ENCODE measurements around the gene CEACAM21. TPM values are rescaled to one million over a fixed set of nuclear protein-coding genes. Genes with fewer than 3 reads are reported as not detected.
A peak's percentile ranks its signal among the peaks of the same experiment; 100 is the strongest.

CEACAM21 gene
- total RNA-seq, 2 experiments from 2014 or later: 40.8 to 56.0 TPM

DNA sequence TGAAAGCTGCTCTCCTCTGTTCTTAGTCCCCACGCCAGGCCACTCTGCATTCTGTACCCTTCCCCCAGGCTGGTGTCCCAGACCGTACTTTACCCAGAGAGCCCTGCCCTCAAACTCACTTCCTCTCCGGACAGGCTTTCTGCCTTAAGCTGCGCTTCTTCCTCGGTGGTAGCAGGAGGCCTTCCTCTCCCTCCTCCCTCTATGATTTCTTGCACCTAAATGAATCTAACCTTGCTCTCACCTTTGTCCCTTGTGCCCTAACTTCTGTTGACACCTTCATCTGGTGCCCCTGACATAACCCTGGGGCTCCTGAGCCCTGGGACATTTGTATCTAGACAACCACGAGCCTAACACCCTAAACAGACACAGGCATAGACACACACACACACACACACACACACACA is 29.6 kb upstream of the CEACAM21 start:
- Histone ChIP-seq H3K79me2 (ENCODE audit: insufficient read depth, low read depth, low read length) (peaks cover 34% of the 10 kb centered on the region), H2AFZ (ENCODE audit: low read length) (peak overlapping the region; percentile 24), H3K4me1 (ENCODE audit: insufficient read depth, low read length, poor library complexity, severe bottlenecking) (peaks cover 69% of the 10 kb centered on the region), H3K4me3 (ENCODE audit: low read depth, low read length, poor library complexity, severe bottlenecking) (peak overlapping the region; percentile 84), H3K27ac (ENCODE audit: low read depth, low read length, poor library complexity, severe bottlenecking) (peak overlapping the region; percentile 99), H3K9me2 (ENCODE audit: insufficient read depth, low read length) (no peaks in the 10 kb centered on the region), H3K4me2 (ENCODE audit: low read length) (peak overlapping the region; percentile 76), H4K20me1 (ENCODE audit: insufficient read depth, low read length) (no peaks in the 10 kb centered on the region), H3K9me3 (ENCODE audit: low read length) (no peaks in the 10 kb centered on the region), H3K36me3 (ENCODE audit: insufficient read depth, low read length) (peaks cover 19% of the 10 kb centered on the region)
- ChIA-PET CTCF (ENCODE audit: unreplicated experiment) (interaction anchor here (0.9 to 1.7 kb wide), 2 partner anchors 17 to 182 kb away, joined by 3 to 4 read pairs; partner anchors contain the start of gene B9D2), POLR2A (interaction anchor here (0.8 to 1.7 kb wide), 4 partner anchors 9 to 399 kb away, joined by 3 to 7 read pairs (median 4); no protein-coding TSS in a partner anchor)
- TF ChIP-seq, protein P1, sequence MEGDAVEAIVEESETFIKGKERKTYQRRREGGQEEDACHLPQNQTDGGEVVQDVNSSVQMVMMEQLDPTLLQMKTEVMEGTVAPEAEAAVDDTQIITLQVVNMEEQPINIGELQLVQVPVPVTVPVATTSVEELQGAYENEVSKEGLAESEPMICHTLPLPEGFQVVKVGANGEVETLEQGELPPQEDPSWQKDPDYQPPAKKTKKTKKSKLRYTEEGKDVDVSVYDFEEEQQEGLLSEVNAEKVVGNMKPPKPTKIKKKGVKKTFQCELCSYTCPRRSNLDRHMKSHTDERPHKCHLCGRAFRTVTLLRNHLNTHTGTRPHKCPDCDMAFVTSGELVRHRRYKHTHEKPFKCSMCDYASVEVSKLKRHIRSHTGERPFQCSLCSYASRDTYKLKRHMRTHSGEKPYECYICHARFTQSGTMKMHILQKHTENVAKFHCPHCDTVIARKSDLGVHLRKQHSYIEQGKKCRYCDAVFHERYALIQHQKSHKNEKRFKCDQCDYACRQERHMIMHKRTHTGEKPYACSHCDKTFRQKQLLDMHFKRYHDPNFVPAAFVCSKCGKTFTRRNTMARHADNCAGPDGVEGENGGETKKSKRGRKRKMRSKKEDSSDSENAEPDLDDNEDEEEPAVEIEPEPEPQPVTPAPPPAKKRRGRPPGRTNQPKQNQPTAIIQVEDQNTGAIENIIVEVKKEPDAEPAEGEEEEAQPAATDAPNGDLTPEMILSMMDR (conservative IDR thresholded peaks at IDR 0.05; ENCODE audit: low read length): no peak
- no peak for TF ChIP-seq EZH2phosphoT487 (IDR thresholded peaks at IDR 0.05; ENCODE audit: borderline replicate concordance, low read depth, low read length)
- BruUV-seq (replicated peaks): no TSS peak
- intact Hi-C loops (cut with micrococcal nuclease; ENCODE audit: unreplicated experiment): loop anchor here (10.0 kb wide), 1 partner anchor 398 kb away; no protein-coding TSS in a partner anchor
- DNase-seq (ENCODE audit: low spot score): peak; percentile 83

DNA sequence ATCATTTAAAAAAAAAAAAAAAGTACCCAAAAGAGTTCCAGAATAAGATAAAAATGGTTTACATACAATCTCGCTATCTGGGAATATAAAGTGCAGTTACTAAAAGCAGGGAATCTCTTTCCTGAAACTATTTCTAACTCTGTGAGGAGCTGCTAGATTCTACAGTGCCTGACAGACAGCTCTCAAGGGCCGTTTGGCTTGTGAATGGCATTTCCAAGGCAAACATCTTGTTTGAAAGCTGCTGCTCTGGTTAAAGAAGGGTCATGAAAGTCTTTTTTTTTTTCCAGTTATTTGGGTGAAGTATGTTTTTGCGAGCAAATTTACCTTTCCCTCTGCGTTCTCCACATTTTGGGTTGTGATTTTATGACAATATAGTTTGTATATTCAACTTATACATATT is 29.0 kb upstream of the CEACAM21 start:
- TF ChIP-seq, protein P1 (conservative IDR thresholded peaks at IDR 0.05; ENCODE audit: low read length): no peak
- no peak for TF ChIP-seq EZH2phosphoT487 (IDR thresholded peaks at IDR 0.05; ENCODE audit: borderline replicate concordance, low read depth, low read length)
- Histone ChIP-seq H3K9me3 (ENCODE audit: low read length) (no peaks in the 10 kb centered on the region), H4K20me1 (ENCODE audit: insufficient read depth, low read length) (no peaks in the 10 kb centered on the region), H3K9me2 (ENCODE audit: insufficient read depth, low read length) (no peaks in the 10 kb centered on the region), H3K4me2 (ENCODE audit: low read length) (peak overlapping the region; percentile 76), H3K4me1 (ENCODE audit: insufficient read depth, low read length, poor library complexity, severe bottlenecking) (peaks cover 70% of the 10 kb centered on the region), H3K36me3 (ENCODE audit: insufficient read depth, low read length) (peaks cover 24% of the 10 kb centered on the region), H3K79me2 (ENCODE audit: insufficient read depth, low read depth, low read length) (peaks cover 40% of the 10 kb centered on the region), H3K27ac (ENCODE audit: low read depth, low read length, poor library complexity, severe bottlenecking) (peak overlapping the region; percentile 99), H2AFZ (ENCODE audit: low read length) (peak overlapping the region; percentile 80; the same call in 1 of the 2 replicates), H3K4me3 (ENCODE audit: low read depth, low read length, poor library complexity, severe bottlenecking) (peak overlapping the region; percentile 84)
- intact Hi-C loops (cut with micrococcal nuclease; ENCODE audit: unreplicated experiment): loop anchor here (10.0 kb wide), 1 partner anchor 398 kb away; no protein-coding TSS in a partner anchor
- no TSS peak for BruUV-seq (replicated peaks)
- ChIA-PET CTCF (ENCODE audit: unreplicated experiment) (interaction anchor here (1.7 kb wide), 1 partner anchor 16 kb away, joined by 4 read pairs; no protein-coding TSS in a partner anchor), POLR2A (interaction anchor here (0.7 to 1.7 kb wide), 5 partner anchors 8 to 398 kb away, joined by 3 to 5 read pairs (median 4); no protein-coding TSS in a partner anchor)
- DNase-seq (ENCODE audit: low spot score): no peak

- Histone ChIP-seq H3K9me3 (ENCODE audit: low read length) (no peaks in the 10 kb centered on the region), H3K4me1 (ENCODE audit: insufficient read depth, low read length, poor library complexity, severe bottlenecking) (peaks cover 70% of the 10 kb centered on the region), H3K4me2 (ENCODE audit: low read length) (peak overlapping the region; percentile 76), H2AFZ (ENCODE audit: low read length) (peak overlapping the region; percentile 80), H4K20me1 (ENCODE audit: insufficient read depth, low read length) (no peaks in the 10 kb centered on the region), H3K9me2 (ENCODE audit: insufficient read depth, low read length) (no peaks in the 10 kb centered on the region), H3K79me2 (ENCODE audit: insufficient read depth, low read depth, low read length) (peaks cover 44% of the 10 kb centered on the region), H3K27ac (ENCODE audit: low read depth, low read length, poor library complexity, severe bottlenecking) (peak overlapping the region; percentile 99), H3K4me3 (ENCODE audit: low read depth, low read length, poor library complexity, severe bottlenecking) (peak overlapping the region; percentile 84), H3K36me3 (ENCODE audit: insufficient read depth, low read length) (peaks cover 28% of the 10 kb centered on the region)
- ChIA-PET POLR2A (interaction anchor here (0.6 to 2.4 kb wide), 7 partner anchors 7 to 398 kb away, joined by 3 to 11 read pairs (median 3); no protein-coding TSS in a partner anchor), CTCF (ENCODE audit: unreplicated experiment) (interaction anchor here (1.7 kb wide), 1 partner anchor 16 kb away, joined by 4 read pairs; no protein-coding TSS in a partner anchor)
- intact Hi-C loops (cut with micrococcal nuclease; ENCODE audit: unreplicated experiment): loop anchor here (10.0 kb wide), 1 partner anchor 397 kb away; no protein-coding TSS in a partner anchor
- no TSS peak for BruUV-seq (replicated peaks)
- no peak for TF ChIP-seq EZH2phosphoT487 (IDR thresholded peaks at IDR 0.05; ENCODE audit: borderline replicate concordance, low read depth, low read length)
- TF ChIP-seq, protein P1 (conservative IDR thresholded peaks at IDR 0.05; ENCODE audit: low read length): no peak
- DNase-seq (ENCODE audit: low spot score): no peak
These were observed 28.4 kb upstream of the CEACAM21 start for GRCh38 chr19:41547569-41547968.

Measured in OCI-LY7 (cell line).